Loucy (cell line): ENCODE results near the gene NCKIPSD.

ENCODE experiments used
- H2AFZ ChIP-seq: fragments of 200-600 bp; sonication (generic); 2 replicates; pipeline ENCODE4 v1.6.0; 2016; ENCODE audit warnings: antibody characterized with exemption, mild to moderate bottlenecking, low read length, moderate library complexity
- H3F3A ChIP-seq: fragments of 200-600 bp; 2 replicates; pipeline ENCODE4 v1.6.0; 2016; ENCODE audit warnings: antibody characterized with exemption, low read depth, mild to moderate bottlenecking
- H3K27me3 ChIP-seq: fragments of 200-600 bp; sonication (generic); 2 replicates; pipeline ENCODE4 v1.6.1; 2014; ENCODE audit warnings: low read length, mild to moderate bottlenecking; ENCODE audit not compliant: insufficient read depth, poor library complexity, severe bottlenecking
- H3K36me3 ChIP-seq: fragments of 200-600 bp; sonication (generic); 2 replicates; pipeline ENCODE4 v1.6.1; 2016; ENCODE audit warnings: low read length; ENCODE audit not compliant: insufficient read depth
- H3K4me1 ChIP-seq: fragments of 200-600 bp; sonication (generic); 2 replicates; pipeline ENCODE4 v1.5.1; 2014; ENCODE audit warnings: low read length, mild to moderate bottlenecking; ENCODE audit not compliant: insufficient read depth, poor library complexity, severe bottlenecking
- H3K4me2 ChIP-seq: fragments of 200-600 bp; sonication (generic); 2 replicates; pipeline ENCODE4 v1.6.0; 2014; ENCODE audit warnings: antibody characterized with exemption, low read length, low read depth, mild to moderate bottlenecking; ENCODE audit not compliant: poor library complexity, severe bottlenecking
- H3K4me3 ChIP-seq: fragments of 200-600 bp; sonication (generic); 2 replicates; pipeline ENCODE4 v1.5.1; 2014; ENCODE audit warnings: low read length, mild to moderate bottlenecking, mixed read lengths; ENCODE audit not compliant: poor library complexity, severe bottlenecking
- H3K79me2 ChIP-seq: fragments of 200-600 bp; sonication (generic); 2 replicates; pipeline ENCODE4 v1.6.1; 2014; ENCODE audit warnings: low read length; ENCODE audit not compliant: insufficient read depth
- H3K9ac ChIP-seq: fragments of 200-600 bp; sonication (generic); 2 replicates; pipeline ENCODE4 v1.6.0; 2014; ENCODE audit warnings: mild to moderate bottlenecking, low read depth, low read length, moderate library complexity; ENCODE audit not compliant: poor library complexity, severe bottlenecking
- H3K9me2 ChIP-seq: fragments of 200-600 bp; sonication (generic); replicated peaks from 2 replicates; pipeline ENCODE4 v1.6.1; 2016; ENCODE audit warnings: low read depth, low read length, mixed read lengths
- H3K9me3 ChIP-seq: fragments of 200-600 bp; sonication (generic); 2 replicates; pipeline ENCODE4 v1.6.1; 2014; ENCODE audit warnings: mild to moderate bottlenecking, antibody characterized with exemption, low read length, low read depth; ENCODE audit not compliant: insufficient read depth
- H4K20me1 ChIP-seq: fragments of 200-600 bp; sonication (generic); 2 replicates; pipeline ENCODE4 v1.6.0; 2014; ENCODE audit warnings: antibody characterized with exemption, low read length, mild to moderate bottlenecking; ENCODE audit not compliant: insufficient read depth, poor library complexity, severe bottlenecking
- EZH2phosphoT487 ChIP-seq: fragments of 200-600 bp; IDR thresholded peaks from 2 replicates; pipeline ENCODE4 v1.6.1; 2018; ENCODE audit warnings: antibody characterized with exemption, mild to moderate bottlenecking, moderate library complexity, borderline replicate concordance
- TF ChIP-seq, protein P1 (sequence below): fragments of 200-600 bp; sonication (generic); conservative IDR thresholded peaks from 2 replicates; pipeline ENCODE4 v1.5.1; 2014; ENCODE audit warnings: mild to moderate bottlenecking, antibody characterized with exemption, low read length

The NCKIPSD gene

DNA sequence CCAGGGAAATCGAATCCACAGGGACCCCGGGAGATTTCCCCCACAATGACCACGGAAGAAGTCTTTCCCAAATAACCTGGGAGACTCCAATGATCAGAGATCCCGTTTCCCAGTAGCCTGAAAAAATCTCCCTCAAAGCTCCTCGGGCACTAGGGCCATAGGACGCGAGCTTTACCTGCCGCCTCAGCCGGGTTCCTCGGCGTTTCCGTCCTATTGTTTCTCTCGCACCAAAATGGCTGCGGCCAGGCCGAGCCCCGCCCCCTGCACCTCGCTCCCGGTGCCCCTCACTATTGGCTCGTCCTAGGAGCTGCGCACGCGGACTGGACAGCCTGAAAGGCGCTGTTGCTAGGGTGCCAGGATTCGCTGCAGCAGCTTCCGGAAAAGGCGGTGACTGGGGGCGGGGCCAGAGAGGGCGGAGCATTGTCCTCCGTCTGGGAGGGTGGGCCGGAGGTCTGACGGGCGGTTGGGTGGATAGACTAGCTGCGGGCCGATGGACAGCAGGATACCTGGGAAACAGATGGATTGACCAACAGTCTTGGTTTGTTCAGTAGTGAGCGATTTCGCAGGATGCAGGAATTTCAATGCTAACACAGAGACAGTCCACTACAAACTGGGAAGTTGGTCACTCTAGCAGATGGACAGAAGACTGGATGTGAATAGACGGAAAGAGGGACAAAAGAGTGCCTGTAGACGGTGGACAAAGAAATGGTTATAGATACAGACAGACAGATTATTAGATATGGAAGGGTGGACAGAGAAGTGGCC, 31.4 kb upstream of the NCKIPSD start, which contains the start of gene IP6K2:
IP6K2 (minus strand) TSS at position 240 of the 765 bp plus-strand sequence. CDS start 21,930 bp downstream, outside the sequence.
- H3K36me3 ChIP-seq = no peaks in the 10 kb centered on the region; the same call in 1 of the 2 replicates
- no peaks in the 10 kb centered on the region for H3K27me3 ChIP-seq
- H3K79me2 ChIP-seq = peaks cover 49% of the 10 kb centered on the region
- H3K9me2 ChIP-seq = no peaks in the 10 kb centered on the region
- peaks cover 28% of the 10 kb centered on the region for H3K4me1 ChIP-seq
- peak within 1 kb of the TSS; percentile 93 for H3K4me3 ChIP-seq
- no peaks in the 10 kb centered on the region for H3K9me3 ChIP-seq
- TF ChIP-seq, protein P1, sequence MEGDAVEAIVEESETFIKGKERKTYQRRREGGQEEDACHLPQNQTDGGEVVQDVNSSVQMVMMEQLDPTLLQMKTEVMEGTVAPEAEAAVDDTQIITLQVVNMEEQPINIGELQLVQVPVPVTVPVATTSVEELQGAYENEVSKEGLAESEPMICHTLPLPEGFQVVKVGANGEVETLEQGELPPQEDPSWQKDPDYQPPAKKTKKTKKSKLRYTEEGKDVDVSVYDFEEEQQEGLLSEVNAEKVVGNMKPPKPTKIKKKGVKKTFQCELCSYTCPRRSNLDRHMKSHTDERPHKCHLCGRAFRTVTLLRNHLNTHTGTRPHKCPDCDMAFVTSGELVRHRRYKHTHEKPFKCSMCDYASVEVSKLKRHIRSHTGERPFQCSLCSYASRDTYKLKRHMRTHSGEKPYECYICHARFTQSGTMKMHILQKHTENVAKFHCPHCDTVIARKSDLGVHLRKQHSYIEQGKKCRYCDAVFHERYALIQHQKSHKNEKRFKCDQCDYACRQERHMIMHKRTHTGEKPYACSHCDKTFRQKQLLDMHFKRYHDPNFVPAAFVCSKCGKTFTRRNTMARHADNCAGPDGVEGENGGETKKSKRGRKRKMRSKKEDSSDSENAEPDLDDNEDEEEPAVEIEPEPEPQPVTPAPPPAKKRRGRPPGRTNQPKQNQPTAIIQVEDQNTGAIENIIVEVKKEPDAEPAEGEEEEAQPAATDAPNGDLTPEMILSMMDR = no peak
- TF ChIP-seq EZH2phosphoT487 = no peak
- H2AFZ ChIP-seq = peak within 1 kb of the TSS; percentile 95
- no peaks in the 10 kb centered on the region for H3F3A ChIP-seq
- peak within 1 kb of the TSS; percentile 99 for H3K9ac ChIP-seq
- peak within 1 kb of the TSS; percentile 80 for H3K4me2 ChIP-seq
- peaks cover 39% of the 10 kb centered on the region for H4K20me1 ChIP-seq

DNA sequence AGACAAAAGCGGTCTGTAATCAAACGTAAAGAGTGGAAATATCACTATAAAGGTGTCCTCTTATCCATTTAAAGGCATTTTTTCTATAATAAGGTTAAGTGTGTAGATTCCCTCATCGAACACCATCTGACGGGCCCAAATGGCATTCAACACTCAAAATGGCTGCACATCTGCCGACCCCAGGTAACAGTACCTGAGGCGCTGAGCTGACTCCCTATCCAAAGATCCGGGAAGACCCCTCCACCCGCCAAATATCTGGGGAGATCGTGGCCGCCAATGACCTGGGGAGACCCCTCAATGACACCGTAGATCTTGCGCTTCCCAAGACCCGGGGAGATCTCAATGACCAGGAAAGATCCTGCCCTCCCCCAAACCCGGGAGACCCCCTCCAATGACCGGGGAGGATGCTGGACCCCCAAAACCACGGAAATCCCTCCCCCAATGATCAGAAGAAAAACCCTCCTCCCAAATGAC, 30.8 kb upstream of the NCKIPSD start:
- no peaks in the 10 kb centered on the region for H3F3A ChIP-seq
- H3K9me2 ChIP-seq = no peaks in the 10 kb centered on the region
- peak overlapping the region; percentile 78 for H2AFZ ChIP-seq
- peak overlapping the region; percentile 99 for H3K9ac ChIP-seq
- peaks cover 32% of the 10 kb centered on the region for H3K4me1 ChIP-seq
- TF ChIP-seq EZH2phosphoT487 = no peak
- no peaks in the 10 kb centered on the region for H3K9me3 ChIP-seq
- H4K20me1 ChIP-seq = peaks cover 45% of the 10 kb centered on the region
- peak overlapping the region; percentile 80 for H3K4me2 ChIP-seq
- peak overlapping the region; percentile 93 for H3K4me3 ChIP-seq
- no peaks in the 10 kb centered on the region for H3K27me3 ChIP-seq
- peaks cover 55% of the 10 kb centered on the region for H3K79me2 ChIP-seq
- peaks cover 4% of the 10 kb centered on the region; the same call in 1 of the 2 replicates for H3K36me3 ChIP-seq

DNA sequence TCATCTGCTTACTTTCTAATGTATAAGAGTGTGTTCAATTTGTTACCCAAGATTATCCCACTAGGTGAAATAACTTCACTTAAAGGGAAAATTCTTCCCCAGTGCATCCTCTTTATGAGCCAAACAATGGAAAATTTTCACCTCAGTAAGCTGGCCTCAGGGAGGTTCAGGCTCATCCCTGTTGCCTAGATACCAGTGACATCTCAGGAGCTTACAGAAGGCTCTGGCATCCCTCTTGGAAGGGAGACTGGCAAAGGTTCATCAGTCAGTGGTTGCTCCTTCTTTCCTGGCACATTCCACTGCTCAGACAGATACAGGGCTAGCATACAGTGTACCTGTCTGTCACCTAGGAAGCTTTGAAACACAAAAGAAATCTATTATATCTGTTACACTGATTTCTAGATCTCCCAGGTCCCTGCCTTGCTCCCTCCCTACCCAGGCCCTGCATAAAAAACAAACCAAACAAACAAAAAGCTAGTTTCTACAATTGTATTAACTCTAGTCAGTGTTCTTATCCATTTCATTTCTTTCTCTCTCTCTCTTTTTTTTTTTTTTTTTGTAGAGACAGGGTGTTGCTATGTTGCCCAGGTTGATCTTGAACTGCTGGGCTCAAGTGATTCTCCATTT, 29.6 kb upstream of the NCKIPSD start:
- Histone ChIP-seq H3K79me2 (peaks cover 68% of the 10 kb centered on the region), H3K27me3 (no peaks in the 10 kb centered on the region), H3K4me2 (peak overlapping the region; percentile 80), H3K9me2 (no peaks in the 10 kb centered on the region), H3K4me1 (peaks cover 37% of the 10 kb centered on the region), H4K20me1 (peaks cover 56% of the 10 kb centered on the region), H3K4me3 (peak overlapping the region; percentile 93), H3F3A (no peaks in the 10 kb centered on the region), H3K36me3 (peaks cover 13% of the 10 kb centered on the region; the same call in 1 of the 2 replicates), H2AFZ (no peak overlapping the region), H3K9ac (peak overlapping the region; percentile 99), H3K9me3 (no peaks in the 10 kb centered on the region)
- no peak for TF ChIP-seq EZH2phosphoT487
- TF ChIP-seq, protein P1 = no peak
